CD14-positive monocyte (primary cell): ENCODE data around the gene IKZF1. TPM values are rescaled to one million over a fixed set of nuclear protein-coding genes. Genes with fewer than 3 reads are reported as not detected.
A peak's percentile ranks its signal among the peaks of the same experiment; 100 is the strongest.

Experiments used
- DNase-seq, 3 donors: peaks; one replicate each; pipeline ENCODE4 v3.0.0-alpha.2; 2011 to 2022
- H2AFZ ChIP-seq: 2 replicates; pipeline ENCODE4 v1.6.0; 2012; ENCODE audit warnings: mild to moderate bottlenecking, low read depth, low read length, inconsistent platforms; ENCODE audit not compliant: insufficient read depth, poor library complexity, severe bottlenecking
- H3K27ac ChIP-seq, 2 donors: 1 replicate in 1 of 2; 2 replicates in 1 of 2; pipeline ENCODE4 v1.5.1; 2012 to 2013; ENCODE audit warnings: low read length in 2 of 2, control low read depth in 1 of 2, inconsistent platforms in 1 of 2, low read depth in 1 of 2, mild to moderate bottlenecking in 1 of 2
- H3K27me3 ChIP-seq, 2 donors: one replicate each; pipeline versions ENCODE4 v1.6.0 to v1.6.1; 2011 to 2013; ENCODE audit warnings: low read length in 2 of 2; ENCODE audit not compliant: control insufficient read depth in 2 of 2, insufficient read depth in 2 of 2
- H3K36me3 ChIP-seq, 2 donors: replicated peaks in 1 of 2; 1 replicate in 1 of 2; 2 replicates in 1 of 2; pipeline versions ENCODE4 v1.5.1 to v1.6.1; 2012 to 2013; ENCODE audit warnings: low read length in 2 of 2, control low read depth in 1 of 2, inconsistent platforms in 1 of 2, mild to moderate bottlenecking in 1 of 2; ENCODE audit not compliant: insufficient read depth in 2 of 2, control insufficient read depth in 1 of 2
- H3K4me1 ChIP-seq, 2 donors: 1 replicate in 1 of 2; 2 replicates in 1 of 2; pipeline versions ENCODE4 v1.5.1 to v1.6.1; 2012 to 2013; ENCODE audit warnings: low read length in 2 of 2, control low read depth in 1 of 2, inconsistent platforms in 1 of 2, mild to moderate bottlenecking in 1 of 2, moderate library complexity in 1 of 2; ENCODE audit not compliant: insufficient read depth in 2 of 2, control insufficient read depth in 1 of 2
- H3K4me2 ChIP-seq: replicated peaks from 2 replicates; pipeline ENCODE3; 2012; ENCODE audit warnings: low read length, moderate library complexity, mild to moderate bottlenecking; ENCODE audit not compliant: poor library complexity, severe bottlenecking; ENCODE audit errors: extremely low read depth
- H3K4me3 ChIP-seq, 3 experiments: fragments of 200-600 bp in 1 of 3; sonication (generic) in 1 of 3; replicated peaks in 1 of 3; 1 replicate in 2 of 3; 2 replicates in 1 of 3; pipeline ENCODE4 v1.5.1; 2011 to 2013; ENCODE audit warnings: low read length in 3 of 3, mild to moderate bottlenecking in 3 of 3, control low read depth in 2 of 3, low read depth in 2 of 3, inconsistent platforms in 1 of 3, moderate library complexity in 1 of 3
- H3K79me2 ChIP-seq: 2 replicates; pipeline ENCODE4 v1.6.0; 2012; ENCODE audit warnings: mild to moderate bottlenecking, control low read depth, inconsistent platforms, low read length, moderate library complexity; ENCODE audit not compliant: insufficient read depth
- H3K9ac ChIP-seq: 2 replicates; pipeline ENCODE4 v1.6.0; 2017; ENCODE audit warnings: low read length, mild to moderate bottlenecking; ENCODE audit not compliant: insufficient read depth, poor library complexity, severe bottlenecking
- H3K9me3 ChIP-seq, 2 donors: replicated peaks in 1 of 2; 1 replicate in 1 of 2; 2 replicates in 1 of 2; pipeline versions ENCODE4 v1.5.1 to v1.6.1; 2012 to 2013; ENCODE audit warnings: low read length in 2 of 2, control low read depth in 1 of 2; ENCODE audit not compliant: control insufficient read depth in 1 of 2, insufficient read depth in 1 of 2
- H4K20me1 ChIP-seq: 2 replicates; pipeline ENCODE4 v1.6.0; 2012; ENCODE audit warnings: mild to moderate bottlenecking, low read length, control low read depth, moderate library complexity; ENCODE audit not compliant: insufficient read depth
- H3K27ac Mint-ChIP-seq, 7 donors: one replicate each; pipeline ENCODE4 v1.8.0; 2020; ENCODE audit warnings: mild to moderate bottlenecking in 7 of 7, mixed read lengths in 7 of 7, moderate library complexity in 6 of 7, inconsistent platforms in 2 of 7
- H3K27me3 Mint-ChIP-seq, 3 donors: one replicate each; pipeline ENCODE4 v1.8.0; 2021 to 2022; ENCODE audit warnings: low read depth in 3 of 3, mild to moderate bottlenecking in 3 of 3, mixed read lengths in 3 of 3, moderate library complexity in 3 of 3, inconsistent platforms in 1 of 3
- H3K36me3 Mint-ChIP-seq, 2 donors: one replicate each; pipeline ENCODE4 v1.8.0; 2020; ENCODE audit warnings: mixed read lengths in 2 of 2, inconsistent platforms in 1 of 2, mild to moderate bottlenecking in 1 of 2
- H3K4me1 Mint-ChIP-seq: one replicate; pipeline ENCODE4 v1.8.0; 2020; ENCODE audit warnings: mild to moderate bottlenecking, mixed read lengths
- H3K4me3 Mint-ChIP-seq, 2 donors: one replicate each; pipeline ENCODE4 v1.8.0; 2020; ENCODE audit warnings: mild to moderate bottlenecking in 2 of 2, mixed read lengths in 2 of 2, moderate library complexity in 1 of 2
- H3K9me3 Mint-ChIP-seq, 7 donors: one replicate each; pipeline ENCODE4 v1.8.0; 2020 to 2022; ENCODE audit warnings: mixed read lengths in 7 of 7, mild to moderate bottlenecking in 6 of 7, moderate library complexity in 6 of 7, inconsistent platforms in 2 of 7
- CTCF ChIP-seq: fragments of 200-600 bp; IDR thresholded peaks from one replicate; pipeline ENCODE4 v1.8.0; 2022; ENCODE audit warnings: antibody characterized with exemption, mild to moderate bottlenecking
- WGBS: methylation state at CpG from one replicate; pipeline ENCODE4 v1.1.5; 2013; ENCODE audit warnings: missing lambda C conversion rate; ENCODE audit not compliant: insufficient coverage; 5-methylcytosine and 5-hydroxymethylcytosine counted together
- intact Hi-C, 2 donors: fragments of 100-400 bp; cut with micrococcal nuclease; formaldehyde crosslinking; loops; one replicate each; pipeline versions ENCODE4 v1.15.0 to v1.15.1; 2023
- polyA minus RNA-seq: library from RNA; depleted of rRNA, polyadenylated mRNA; stranded (reverse); fragments of >200 nt; gene quantifications from 2 replicates; pipeline ENCODE4 v1.2.3, GENCODE V29; 2012
- polyA plus RNA-seq, 3 donors: library from polyadenylated mRNA; depleted of rRNA in 1 of 3; unstranded in 2 of 3; stranded (reverse) in 1 of 3; fragments of 300-500 nt in 2 of 3; fragments of >200 nt in 1 of 3; fragmentation: Illumina TruSeq in 2 of 3; gene quantifications; 1 replicate in 2 of 3; 2 replicates in 1 of 3; pipeline ENCODE4 v1.2.3, GENCODE V29; 2012 to 2021
- total RNA-seq, 12 experiments: library from RNA in 1 of 12; stranded (reverse) in 1 of 12; fragments of 120-200 nt in 1 of 12; gene quantifications; one replicate each; pipeline ENCODE4 v1.2.4 and lab custom pipeline; 2013 to 2026; ENCODE audit warnings: mixed read lengths in 6 of 12, inconsistent platforms in 1 of 12

Gene IKZF1
- 140 TPM for total RNA-seq (2013)
- polyA plus RNA-seq = 100 to 1,000 TPM in 1 of 3 donors, 10 to 100 TPM in 2; 38.4 to 130 (median 80.2) TPM
- 144 and 210 TPM in 2 replicates for polyA minus RNA-seq
- 30.9 to 140 (median 120) reads per million in 11 experiments for total RNA-seq (lab: John Stamatoyannopoulos, UW)

- WGBS = under 1% methylated on average over 105 of the region's 107 CpGs
- Histone ChIP-seq H3K4me2 (peak within 1 kb of the TSS; percentile 81), H3K4me1 (peaks cover 29 to 45% of the 10 kb centered on the region in 2 donors), H3K9ac (peak within 1 kb of the TSS; percentile 94), H3K27me3 (no peaks in the 10 kb centered on the region), H2AFZ (peak within 1 kb of the TSS; percentile 68), H3K36me3 (no peaks in the 10 kb centered on the region), H3K79me2 (peaks cover 54% of the 10 kb centered on the region), H4K20me1 (peaks cover 40% of the 10 kb centered on the region), H3K4me3 (peak within 1 kb of the TSS; percentile 84 to 90 (median 87)), H3K9me3 (no peaks in the 10 kb centered on the region), H3K27ac (peak within 1 kb of the TSS; percentile 72 to 92)
- H3K4me3 Mint-ChIP-seq = peak within 1 kb of the TSS; percentile 95 to 100
- intact Hi-C loops = loop anchor here in 1 of 2 donors (5.0 to 10.0 kb wide), 3 partner anchors 38 to 110 kb away; no protein-coding TSS in a partner anchor
- peaks cover 50% of the 10 kb centered on the region for H3K4me1 Mint-ChIP-seq
- peaks cover 1 to 7% (median 3%) of the 10 kb centered on the region in 3 donors for H3K27me3 Mint-ChIP-seq
- H3K36me3 Mint-ChIP-seq = peaks cover 10 to 14% of the 10 kb centered on the region in 2 donors
- peak; percentile 90 to 94 (median 94) for DNase-seq
- H3K9me3 Mint-ChIP-seq = no peaks in the 10 kb centered on the region
- peak within 1 kb of the TSS; percentile 87 to 96 (median 92) for H3K27ac Mint-ChIP-seq
- TF ChIP-seq CTCF = no peak
These were observed at the start of gene IKZF1 for GRCh38 chr7:50304129-50304910. IKZF1 (plus strand) TSS chr7:50304716; CDS start chr7:50319062, 14,346 bp downstream.

DNA sequence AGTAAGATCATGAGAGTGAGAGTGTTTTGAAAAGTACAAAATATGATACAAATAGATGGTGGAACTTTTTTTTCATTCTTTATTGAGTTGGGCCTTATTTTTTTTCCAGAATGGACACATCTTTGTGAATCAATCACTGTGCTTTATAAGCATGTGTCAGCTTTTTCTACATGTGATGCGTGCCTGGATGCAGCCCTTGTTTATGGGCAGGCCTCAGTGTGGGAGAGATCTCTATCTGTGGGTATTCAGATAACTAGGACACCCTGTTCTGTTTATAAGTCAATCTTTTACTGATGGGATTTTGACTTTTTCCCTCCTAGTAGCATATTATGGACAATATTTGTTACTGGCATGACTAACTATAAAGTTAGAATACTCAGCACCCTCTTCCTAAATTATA lies 42.9 kb upstream of the IKZF1 start:
- Mint-ChIP-seq H3K27ac (peak overlapping the region in 1 of 7 donors; percentile 11), H3K27me3 (peaks cover 0 to 2% (median 0%) of the 10 kb centered on the region in 3 donors), H3K4me3 (no peak overlapping the region), H3K36me3 (no peaks in the 10 kb centered on the region), H3K4me1 (peaks cover 49% of the 10 kb centered on the region), H3K9me3 (peaks cover 0 to 2% (median 0%) of the 10 kb centered on the region in 7 donors)
- H4K20me1 ChIP-seq = no peaks in the 10 kb centered on the region
- no peaks in the 10 kb centered on the region for H3K27me3 ChIP-seq
- no peak overlapping the region for H3K4me3 ChIP-seq
- H3K79me2 ChIP-seq = no peaks in the 10 kb centered on the region
- no peaks in the 10 kb centered on the region for H3K9me3 ChIP-seq
- intact Hi-C loops = loop anchor here (5.0 to 10.0 kb wide), 2 partner anchors 47 to 49 kb away; no protein-coding TSS in a partner anchor
- H3K4me2 ChIP-seq = no peak overlapping the region
- no peak for DNase-seq
- H2AFZ ChIP-seq = no peak overlapping the region
- TF ChIP-seq CTCF = no peak
- H3K9ac ChIP-seq = no peak overlapping the region
- no peak overlapping the region for H3K27ac ChIP-seq
- H3K4me1 ChIP-seq = peaks cover 42 to 46% of the 10 kb centered on the region in 2 donors
- no CpG with 5 or more reads among the region's 1 CpG for WGBS
- no peaks in the 10 kb centered on the region for H3K36me3 ChIP-seq
